GM21367 (cell line): ENCODE results near the gene ARHGAP30.
"Not testable (repeated sequence)": the region's sequence is repeated elsewhere in the genome, so short reads cannot be mapped to it uniquely, and the experiment has no call there.

ENCODE experiments used
- ATAC-seq: cut with Tn5 transposase; IDR thresholded peaks from one replicate; pipeline ENCODE4 v1.9.1; 2021; ENCODE audit not compliant: unreplicated experiment

Gene ARHGAP30

GRCh38 chr1:161070761-161071160, 1.1 kb upstream of the ARHGAP30 start:
- no peak for ATAC-seq

GRCh38 chr1:161069241-161069640, 450 bp downstream of the ARHGAP30 start:
- ATAC-seq, result no peak

- ATAC-seq, result peak; percentile 45
Measured at GRCh38 chr1:161068306-161069234, 1.1 kb downstream of the ARHGAP30 start.

- no peak for ATAC-seq
Measured at GRCh38 chr1:161066694-161067093, 3.0 kb downstream of the ARHGAP30 start.

- ATAC-seq, result not testable (repeated sequence)
Measured at GRCh38 chr1:161065681-161066080, 4.0 kb downstream of the ARHGAP30 start.

GRCh38 chr1:161063936-161064335, 5.8 kb downstream of the ARHGAP30 start:
- ATAC-seq, result not testable (repeated sequence)

GRCh38 chr1:161061419-161061818, 8.3 kb downstream of the ARHGAP30 start:
- no peak for ATAC-seq

GRCh38 chr1:161059293-161059692, 10.4 kb downstream of the ARHGAP30 start:
- no peak for ATAC-seq

GRCh38 chr1:161054805-161055204, 14.9 kb downstream of the ARHGAP30 start:
- ATAC-seq, result no peak

GRCh38 chr1:161054232-161054631, 15.5 kb downstream of the ARHGAP30 start:
- ATAC-seq, result no peak

GRCh38 chr1:161052899-161053298, 16.8 kb downstream of the ARHGAP30 start:
- ATAC-seq, result no peak

GRCh38 chr1:161051219-161051618, 18.5 kb downstream of the ARHGAP30 start:
- ATAC-seq, result no peak

GRCh38 chr1:161048949-161049722, 20.6 kb downstream of the ARHGAP30 start:
- no peak for ATAC-seq

- ATAC-seq, result no peak
Measured at GRCh38 chr1:161047436-161048420, 22.0 kb downstream of the ARHGAP30 start.

- ATAC-seq, result peak; percentile 37
Measured at GRCh38 chr1:161046605-161047228, 23.0 kb downstream of the ARHGAP30 start.

GRCh38 chr1:161045736-161046604, 23.7 kb downstream of the ARHGAP30 start, which contains the start of gene USF1:
Gene USF1, minus strand, starts transcription at chr1:161045977. Its CDS starts 2,702 bp downstream, at chr1:161043275.
- peak; percentile 39 for ATAC-seq

- ATAC-seq, result peak; percentile 43
Measured at GRCh38 chr1:161044908-161045735, 24.6 kb downstream of the ARHGAP30 start.

GRCh38 chr1:161044535-161044907, 25.2 kb downstream of the ARHGAP30 start:
- ATAC-seq, result no peak
